Osteocyte (in vitro differentiated cells): Measurements from ENCODE around the gene BRS3. TPM values are rescaled to one million over a fixed set of nuclear protein-coding genes. Genes with fewer than 3 reads are reported as not detected.

Source experiments
- DNase-seq: peaks from one replicate; pipeline ENCODE4 v3.0.0; 2021; ENCODE audit warnings: mixed read lengths; ENCODE audit not compliant: unreplicated experiment; ENCODE audit errors: extremely low spot score
- H3K27ac Mint-ChIP-seq: one replicate; pipeline ENCODE4 v1.8.0; 2021; ENCODE audit warnings: mild to moderate bottlenecking, mixed read lengths; ENCODE audit not compliant: unreplicated experiment
- H3K27me3 Mint-ChIP-seq: one replicate; pipeline ENCODE4 v1.8.0; 2021; ENCODE audit warnings: mixed read lengths; ENCODE audit not compliant: unreplicated experiment
- H3K36me3 Mint-ChIP-seq: one replicate; pipeline ENCODE4 v1.8.0; 2021; ENCODE audit warnings: mixed read lengths; ENCODE audit not compliant: unreplicated experiment
- H3K4me1 Mint-ChIP-seq: one replicate; pipeline ENCODE4 v1.8.0; 2021; ENCODE audit warnings: mixed read lengths; ENCODE audit not compliant: unreplicated experiment
- H3K4me3 Mint-ChIP-seq: one replicate; pipeline ENCODE4 v1.8.0; 2021; ENCODE audit warnings: mild to moderate bottlenecking, moderate library complexity, mixed read lengths; ENCODE audit not compliant: unreplicated experiment
- H3K9me3 Mint-ChIP-seq: one replicate; pipeline ENCODE4 v1.8.0; 2021; ENCODE audit warnings: mixed read lengths; ENCODE audit not compliant: unreplicated experiment
- CTCF ChIP-seq: fragments of 200-600 bp; sonication (generic); IDR thresholded peaks from 2 replicates; pipeline ENCODE4 v1.5.0; 2021; ENCODE audit warnings: antibody characterized with exemption, mild to moderate bottlenecking, moderate library complexity
- total RNA-seq: library from RNA; stranded (reverse); gene quantifications from 2 replicates; pipeline ENCODE4 v1.2.1, GENCODE V29; 2021

The BRS3 gene
- total RNA-seq, 1 donor from 2014 or later = not detected

GRCh38 chrX:136450050-136450830, 37.5 kb upstream of the BRS3 start:
- DNase-seq = no peak
- no peaks in the 10 kb centered on the region for H3K27me3 Mint-ChIP-seq
- no peak overlapping the region for H3K4me3 Mint-ChIP-seq

GRCh38 chrX:136452614-136453013, 35.1 kb upstream of the BRS3 start:
- Mint-ChIP-seq H3K27ac (no peak overlapping the region), H3K27me3 (no peaks in the 10 kb centered on the region), H3K9me3 (no peaks in the 10 kb centered on the region), H3K4me3 (no peak overlapping the region), H3K36me3 (no peaks in the 10 kb centered on the region), H3K4me1 (no peaks in the 10 kb centered on the region)
- no peak for DNase-seq
- no peak for TF ChIP-seq CTCF

More at GRCh38 chrX:136450050-136450830, 37.5 kb upstream of the BRS3 start:
- H3K9me3 Mint-ChIP-seq = no peaks in the 10 kb centered on the region
- no peak overlapping the region for H3K27ac Mint-ChIP-seq
- no peaks in the 10 kb centered on the region for H3K36me3 Mint-ChIP-seq
- no peak for TF ChIP-seq CTCF
- H3K4me1 Mint-ChIP-seq = no peaks in the 10 kb centered on the region

GRCh38 chrX:136453114-136453513, 34.6 kb upstream of the BRS3 start:
- no peak for TF ChIP-seq CTCF
- H3K27ac Mint-ChIP-seq = no peak overlapping the region
- H3K36me3 Mint-ChIP-seq = no peaks in the 10 kb centered on the region
- H3K4me1 Mint-ChIP-seq = no peaks in the 10 kb centered on the region
- H3K4me3 Mint-ChIP-seq = no peak overlapping the region
- no peaks in the 10 kb centered on the region for H3K9me3 Mint-ChIP-seq
- H3K27me3 Mint-ChIP-seq = no peaks in the 10 kb centered on the region
- DNase-seq = no peak

GRCh38 chrX:136453771-136454170, 34.0 kb upstream of the BRS3 start:
- no peaks in the 10 kb centered on the region for H3K36me3 Mint-ChIP-seq
- no peak for TF ChIP-seq CTCF
- H3K4me3 Mint-ChIP-seq = no peak overlapping the region

GRCh38 chrX:136456133-136456532, 31.6 kb upstream of the BRS3 start:
- no peak for DNase-seq
- Mint-ChIP-seq H3K36me3 (no peaks in the 10 kb centered on the region), H3K4me1 (no peaks in the 10 kb centered on the region), H3K27ac (no peak overlapping the region), H3K27me3 (peaks cover 3% of the 10 kb centered on the region), H3K9me3 (no peaks in the 10 kb centered on the region), H3K4me3 (no peak overlapping the region)
- TF ChIP-seq CTCF = no peak

More at GRCh38 chrX:136453771-136454170, 34.0 kb upstream of the BRS3 start:
- H3K9me3 Mint-ChIP-seq = no peaks in the 10 kb centered on the region
- no peaks in the 10 kb centered on the region for H3K4me1 Mint-ChIP-seq
- no peak for DNase-seq
- peaks cover 1% of the 10 kb centered on the region for H3K27me3 Mint-ChIP-seq
- H3K27ac Mint-ChIP-seq = no peak overlapping the region
